Measurements from ENCODE around the gene PGGHG.
"Not testable (repeated sequence)": the region's sequence is repeated elsewhere in the genome, so short reads cannot be mapped to it uniquely, and the experiment has no call there.

The PGGHG gene

DNA sequence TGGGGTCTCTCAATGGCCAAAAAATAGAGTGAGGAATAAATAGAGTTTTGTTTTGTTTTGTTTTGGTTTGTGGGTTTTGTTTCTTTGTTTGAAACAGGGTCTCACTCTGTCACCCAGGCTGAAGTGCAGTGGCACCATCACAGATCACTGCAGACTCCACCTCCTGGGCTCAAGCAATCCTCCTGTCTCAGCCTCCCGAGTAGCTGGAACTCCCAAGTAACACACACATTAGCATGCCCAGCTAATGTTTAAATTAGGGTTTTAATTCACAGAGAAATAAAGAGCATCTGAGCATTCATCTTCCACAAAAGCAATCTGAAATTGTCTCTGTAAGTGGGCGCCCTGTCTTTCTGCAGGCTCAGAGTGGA lies 40.9 kb downstream of the PGGHG start:
- TF ChIP-seq, protein P1, sequence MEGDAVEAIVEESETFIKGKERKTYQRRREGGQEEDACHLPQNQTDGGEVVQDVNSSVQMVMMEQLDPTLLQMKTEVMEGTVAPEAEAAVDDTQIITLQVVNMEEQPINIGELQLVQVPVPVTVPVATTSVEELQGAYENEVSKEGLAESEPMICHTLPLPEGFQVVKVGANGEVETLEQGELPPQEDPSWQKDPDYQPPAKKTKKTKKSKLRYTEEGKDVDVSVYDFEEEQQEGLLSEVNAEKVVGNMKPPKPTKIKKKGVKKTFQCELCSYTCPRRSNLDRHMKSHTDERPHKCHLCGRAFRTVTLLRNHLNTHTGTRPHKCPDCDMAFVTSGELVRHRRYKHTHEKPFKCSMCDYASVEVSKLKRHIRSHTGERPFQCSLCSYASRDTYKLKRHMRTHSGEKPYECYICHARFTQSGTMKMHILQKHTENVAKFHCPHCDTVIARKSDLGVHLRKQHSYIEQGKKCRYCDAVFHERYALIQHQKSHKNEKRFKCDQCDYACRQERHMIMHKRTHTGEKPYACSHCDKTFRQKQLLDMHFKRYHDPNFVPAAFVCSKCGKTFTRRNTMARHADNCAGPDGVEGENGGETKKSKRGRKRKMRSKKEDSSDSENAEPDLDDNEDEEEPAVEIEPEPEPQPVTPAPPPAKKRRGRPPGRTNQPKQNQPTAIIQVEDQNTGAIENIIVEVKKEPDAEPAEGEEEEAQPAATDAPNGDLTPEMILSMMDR (IDR thresholded peaks at IDR 0.05; ENCODE audit: low read depth, low read length) = no peak
- H3K4me3 ChIP-seq (ENCODE audit: low read depth, low read length) = no peak overlapping the region

DNA sequence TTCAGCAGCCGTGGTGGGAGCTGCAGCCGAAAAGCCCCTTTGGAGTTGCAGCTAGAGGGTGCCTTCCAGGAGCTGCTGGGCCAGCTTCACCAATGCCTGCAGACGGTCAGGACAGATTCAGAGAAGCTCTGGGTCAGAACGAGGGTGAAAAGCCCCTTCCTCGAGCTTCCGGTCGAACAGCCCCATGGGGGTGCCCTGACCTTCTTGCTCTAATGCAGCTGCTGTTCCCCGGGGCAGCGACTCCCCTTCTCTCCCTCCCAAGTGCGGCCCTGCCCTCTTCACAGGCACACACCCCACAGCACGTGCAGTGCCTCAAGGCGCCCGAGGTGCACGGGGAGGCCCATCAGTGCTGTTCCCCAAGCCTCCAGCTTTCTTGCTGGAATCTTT lies 41.4 kb downstream of the PGGHG start:
- no peak overlapping the region for H3K4me3 ChIP-seq (ENCODE audit: low read depth, low read length)
- TF ChIP-seq, protein P1 (IDR thresholded peaks at IDR 0.05; ENCODE audit: low read depth, low read length) = no peak

DNA sequence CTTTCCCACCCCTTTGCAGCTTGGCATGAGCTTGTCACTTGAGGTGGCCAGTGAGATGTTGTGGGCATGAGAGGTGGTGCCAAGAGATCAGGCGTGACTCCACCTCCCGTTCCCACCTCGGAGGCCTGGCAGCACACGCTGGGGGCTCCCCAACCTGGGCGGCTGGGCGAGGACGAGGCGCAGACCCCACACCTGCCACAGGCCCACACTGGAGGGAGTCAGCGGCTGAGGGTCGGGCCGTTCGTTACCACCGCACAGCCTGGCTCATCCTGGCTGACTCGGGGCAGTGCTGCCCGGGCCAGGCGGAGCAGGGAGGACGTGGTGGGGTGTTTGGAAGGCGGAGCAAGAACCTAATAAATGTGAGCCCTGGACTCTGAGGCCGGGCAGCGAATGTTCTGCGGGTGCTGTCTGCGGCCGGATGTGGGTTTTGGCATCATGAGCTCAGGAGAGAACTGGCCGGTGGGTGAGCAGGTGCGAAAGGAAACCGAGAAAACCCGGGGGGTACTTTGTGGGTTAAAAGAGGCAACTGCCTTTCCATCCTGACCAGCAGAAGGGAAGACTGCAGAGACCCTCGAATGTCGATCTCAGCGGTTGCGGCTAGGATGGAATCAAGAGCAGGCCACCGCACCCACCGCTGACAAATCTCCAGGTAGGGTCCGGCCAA lies 41.9 kb downstream of the PGGHG start:
- TF ChIP-seq, protein P1 (IDR thresholded peaks at IDR 0.05; ENCODE audit: low read depth, low read length) = no peak
- no peak overlapping the region for H3K4me3 ChIP-seq (ENCODE audit: low read depth, low read length)

DNA sequence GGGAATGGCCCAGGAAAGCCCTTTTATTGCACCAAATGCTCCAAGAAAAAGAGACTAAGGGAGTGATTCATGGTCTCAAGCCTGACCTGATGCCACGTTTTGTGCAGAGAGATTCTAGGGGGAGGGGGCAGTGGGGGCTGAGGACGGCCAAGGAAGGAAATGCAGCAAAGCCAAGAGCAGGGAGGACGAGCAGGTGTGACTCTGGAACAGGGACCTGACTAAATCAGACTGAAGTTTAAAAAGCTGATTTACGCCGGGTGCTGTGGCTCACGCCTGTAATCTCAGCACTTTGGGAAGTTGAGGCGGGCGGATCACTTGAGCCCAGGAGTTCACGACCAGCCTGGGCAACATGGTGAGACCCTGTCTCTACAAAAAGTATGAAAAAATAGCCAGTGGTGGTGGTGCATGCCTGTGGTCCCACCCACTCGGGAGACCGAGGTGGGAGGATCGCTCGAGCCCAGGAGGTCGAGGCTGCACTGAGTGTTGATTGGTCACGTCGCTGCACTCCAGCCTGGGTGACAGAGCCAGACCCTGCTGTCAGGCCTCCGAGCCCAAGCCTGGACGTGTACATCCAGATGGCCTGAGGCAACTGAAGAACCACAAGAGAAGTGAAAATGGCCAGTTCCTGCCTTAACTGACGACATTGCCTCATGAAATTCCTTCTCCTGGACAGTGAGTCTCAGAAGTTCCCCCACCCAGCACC lies 42.6 kb downstream of the PGGHG start:
- no peak overlapping the region for H3K4me3 ChIP-seq (ENCODE audit: low read depth, low read length)
- TF ChIP-seq, protein P1 (IDR thresholded peaks at IDR 0.05; ENCODE audit: low read depth, low read length) = no peak

DNA sequence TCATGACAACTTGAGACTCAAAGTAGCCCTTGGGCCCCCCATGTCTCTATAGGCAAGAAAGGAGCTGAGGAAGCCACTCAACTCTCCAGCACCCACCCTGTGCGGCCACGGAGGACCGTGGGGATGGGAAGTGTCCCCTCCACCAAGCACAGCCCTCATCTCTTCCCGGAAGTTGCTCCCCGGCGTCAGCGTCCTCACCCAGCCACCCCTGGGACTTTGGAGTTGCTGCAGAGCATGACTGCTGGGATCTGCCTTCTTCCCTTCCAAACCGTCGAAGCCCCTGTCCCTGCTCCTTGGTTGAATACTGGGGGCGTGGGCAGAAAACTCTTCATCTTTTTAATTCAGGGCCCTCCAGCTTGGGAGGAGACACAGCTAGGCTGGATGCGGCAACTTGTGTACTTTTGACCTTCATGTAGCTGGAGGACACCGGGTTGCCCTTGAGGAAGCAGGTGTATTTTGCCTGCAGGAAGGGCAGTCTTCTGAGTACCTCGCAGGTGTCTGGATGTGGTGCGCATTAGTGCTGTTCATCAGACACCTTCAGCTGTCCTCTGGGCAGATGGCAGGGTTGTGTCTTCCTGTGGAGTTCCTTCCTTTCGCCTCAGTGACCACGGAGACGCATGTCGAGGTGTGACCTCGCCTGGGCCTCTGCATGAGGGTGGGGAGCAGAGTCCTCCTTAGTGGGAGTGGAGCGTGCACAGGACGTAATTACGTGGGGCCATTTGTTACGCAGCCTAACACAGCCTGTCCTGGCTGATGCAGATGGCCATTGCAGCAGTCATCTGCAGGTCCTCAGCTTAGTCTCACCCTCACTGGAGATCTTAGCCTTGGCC lies 43.9 kb downstream of the PGGHG start:
- no peak overlapping the region for H3K4me3 ChIP-seq (ENCODE audit: low read depth, low read length)
- TF ChIP-seq, protein P1 (IDR thresholded peaks at IDR 0.05; ENCODE audit: low read depth, low read length) = no peak

DNA sequence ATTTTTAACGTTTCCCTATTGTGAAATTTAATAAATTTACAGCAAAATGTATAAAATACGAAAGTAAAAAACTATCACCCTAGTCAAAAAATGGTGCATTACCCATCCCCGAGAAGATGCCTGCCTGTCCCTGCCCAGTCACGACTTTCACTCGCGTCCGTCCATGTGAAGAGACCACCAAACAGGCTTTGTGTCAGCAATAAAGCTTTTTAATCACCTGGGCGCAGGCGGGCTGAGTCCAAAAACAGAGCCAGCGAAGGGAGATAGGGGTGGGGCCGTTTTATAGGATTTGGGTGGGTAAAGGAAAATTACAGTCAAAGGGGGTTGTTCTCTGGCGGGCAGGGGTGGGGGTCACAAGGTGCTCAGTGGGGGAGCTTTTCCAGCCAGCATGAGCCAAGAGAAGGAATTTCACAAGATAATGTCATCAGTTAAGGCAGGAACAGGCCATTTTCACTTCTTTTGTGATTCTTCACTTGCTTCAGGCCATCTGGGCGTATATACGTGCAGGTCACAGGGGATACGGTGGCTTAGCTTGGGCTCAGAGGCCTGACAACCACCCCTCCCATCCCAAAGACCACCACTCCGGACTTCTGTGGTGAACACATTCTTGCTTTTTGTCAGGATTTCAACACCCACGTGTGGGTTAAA lies 44.8 kb downstream of the PGGHG start:
- not testable (repeated sequence) for H3K4me3 ChIP-seq (ENCODE audit: low read depth, low read length)

DNA sequence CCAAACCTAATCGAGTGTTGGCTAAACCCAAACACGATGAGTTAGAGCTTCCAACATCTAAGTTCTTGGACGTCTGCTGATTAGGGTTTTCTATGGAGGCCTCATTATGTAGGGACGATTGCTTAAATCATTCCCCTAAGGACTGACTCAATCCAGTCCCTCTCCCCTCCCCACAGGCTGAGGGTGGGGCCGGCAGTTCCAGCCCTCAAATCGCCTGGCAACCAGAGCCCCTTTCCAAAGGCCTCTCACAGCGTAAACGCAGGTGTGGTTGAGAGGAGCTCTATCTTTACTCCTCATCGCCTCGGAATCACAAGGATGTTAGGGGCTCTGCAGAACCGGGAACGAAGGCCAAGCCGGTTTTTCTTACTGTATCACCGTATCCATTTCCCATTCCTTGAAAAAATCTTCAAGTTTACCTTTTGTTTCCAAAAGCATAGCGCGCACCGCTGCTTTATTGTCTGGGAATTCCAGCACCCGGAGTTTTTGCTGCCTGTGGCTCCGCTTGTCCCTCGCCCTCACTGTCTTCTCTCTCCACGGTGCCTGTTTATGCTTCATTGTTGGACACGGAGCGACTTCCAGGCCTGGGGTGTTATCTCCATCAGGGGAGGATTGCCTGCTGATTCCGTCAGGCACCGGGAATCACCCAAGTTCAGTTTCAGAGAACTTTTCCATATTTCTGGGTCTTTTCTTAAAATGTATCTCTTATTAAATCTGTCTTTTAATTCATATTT lies 45.5 kb downstream of the PGGHG start:
- H3K4me3 ChIP-seq (ENCODE audit: low read depth, low read length) = no peak overlapping the region
- TF ChIP-seq, protein P1 (IDR thresholded peaks at IDR 0.05; ENCODE audit: low read depth, low read length) = no peak

Measured in WI38 (cell line).